Esophagus squamous epithelium (tissue), 5 donors: ENCODE measurements around the gene SEMA5A. TPM values are rescaled to one million over a fixed set of nuclear protein-coding genes. Genes with fewer than 3 reads are reported as not detected.

Experiments used
- DNase-seq: peaks from one replicate; lab custom pipeline; 2025; lab: John Stamatoyannopoulos, UW
- H3K27ac ChIP-seq, 4 donors: fragments of 200-600 bp; sonication (generic); one replicate each; pipeline ENCODE4 v1.5.1; 2016 to 2019; ENCODE audit warnings: mild to moderate bottlenecking in 1 of 4
- H3K27me3 ChIP-seq, 4 donors: fragments of 200-600 bp; sonication (generic); 1 replicate in 3 of 4; 2 replicates in 1 of 4; pipeline versions ENCODE4 v1.5.1 to v1.6.0; 2017 to 2021; ENCODE audit warnings: antibody characterized with exemption in 1 of 4
- H3K36me3 ChIP-seq, 3 donors: fragments of 200-600 bp; sonication (generic); one replicate each; pipeline ENCODE4 v1.5.1; 2016 to 2019
- H3K4me1 ChIP-seq, 3 donors: fragments of 200-600 bp; sonication (generic); one replicate each; pipeline ENCODE4 v1.5.1; 2017 to 2019
- H3K4me3 ChIP-seq, 4 donors: fragments of 200-600 bp; sonication (generic); 1 replicate in 3 of 4; 2 replicates in 1 of 4; pipeline ENCODE4 v1.5.1; 2016 to 2019; ENCODE audit warnings: mild to moderate bottlenecking in 2 of 4, moderate library complexity in 1 of 4
- H3K9me3 ChIP-seq, 3 donors: fragments of 200-600 bp; sonication (generic); one replicate each; pipeline ENCODE4 v1.5.1; 2016 to 2019
- CTCF ChIP-seq, 6 experiments: fragments of 450-650 bp in 4 of 6; fragments of 200-600 bp in 2 of 6; sonication (generic) in 2 of 6; IDR thresholded peaks; one replicate each; pipeline ENCODE4 v1.5.1; 2016 to 2019; ENCODE audit warnings: antibody characterized with exemption in 6 of 6, mild to moderate bottlenecking in 4 of 6, moderate library complexity in 4 of 6
- POLR2A ChIP-seq, 4 donors: fragments of 450-650 bp; IDR thresholded peaks; one replicate each; pipeline ENCODE4 v1.6.1; 2017; ENCODE audit warnings: antibody characterized with exemption in 4 of 4, mild to moderate bottlenecking in 4 of 4, moderate library complexity in 3 of 4
- WGBS, 2 donors: methylation state at CpG; one replicate each; pipeline ENCODE4 v1.1.5; 2018; 5-methylcytosine and 5-hydroxymethylcytosine counted together
- intact Hi-C: fragments of 100-400 bp; cut with DNase I; formaldehyde crosslinking; loops from one replicate; pipeline ENCODE4 v1.15.0; 2022
- total RNA-seq, 4 donors: library from RNA; depleted of rRNA; stranded (reverse); fragments of >200 nt; gene quantifications; one replicate each; pipeline ENCODE4 v1.1.0, GENCODE V29; 2016
- donor health status: DM: yes; HTN: yes; CAD: no.

SEMA5A gene
- total RNA-seq, 4 donors from 2014 or later = 3.9 to 9.4 (median 8.4) TPM

- H3K4me3 ChIP-seq = no peak overlapping the region
- no peaks in the 10 kb centered on the region for H3K36me3 ChIP-seq
- no peaks in the 10 kb centered on the region for H3K27me3 ChIP-seq
- peaks cover 0 to 11% (median 4%) of the 10 kb centered on the region in 3 donors for H3K4me1 ChIP-seq
- no peak overlapping the region for H3K27ac ChIP-seq
- intact Hi-C loops = no loop called here
- no peak for DNase-seq
- TF ChIP-seq CTCF (IDR thresholded peaks at IDR 0.05) (no peak), POLR2A (IDR thresholded peaks at IDR 0.05) (no peak)
- no peaks in the 10 kb centered on the region for H3K9me3 ChIP-seq
These were observed 164.4 kb downstream of the SEMA5A start for GRCh38 chr5:9381464-9381863.

GRCh38 chr5:9380109-9380508 is 165.8 kb downstream of the SEMA5A start:
- WGBS, 2 donors = 58 to 63% methylated on average over 7 of the region's 7 CpGs
- H3K9me3 ChIP-seq = no peaks in the 10 kb centered on the region
- H3K27me3 ChIP-seq = no peaks in the 10 kb centered on the region
- peaks cover 0 to 14% (median 3%) of the 10 kb centered on the region in 3 donors for H3K4me1 ChIP-seq
- no peak for DNase-seq
- H3K27ac ChIP-seq = no peak overlapping the region
- H3K36me3 ChIP-seq = no peaks in the 10 kb centered on the region
- no peak overlapping the region for H3K4me3 ChIP-seq
- intact Hi-C loops = no loop called here
- TF ChIP-seq CTCF (IDR thresholded peaks at IDR 0.05) (no peak), POLR2A (IDR thresholded peaks at IDR 0.05) (no peak)

- intact Hi-C loops = no loop called here
- WGBS, 2 donors = 52 to 61% methylated on average over 9 of the region's 9 CpGs
These were observed 169.3 kb downstream of the SEMA5A start for GRCh38 chr5:9376363-9377117.

GRCh38 chr5:9375756-9376155 is 170.1 kb downstream of the SEMA5A start:
- Histone ChIP-seq H3K36me3 (no peaks in the 10 kb centered on the region), H3K9me3 (no peaks in the 10 kb centered on the region), H3K27ac (no peak overlapping the region), H3K4me1 (peaks cover 0 to 16% (median 3%) of the 10 kb centered on the region in 3 donors), H3K4me3 (no peak overlapping the region), H3K27me3 (no peaks in the 10 kb centered on the region)
- DNase-seq = no peak
- WGBS, 2 donors = 85 to 100% methylated on average over 2 of the region's 2 CpGs
- no peak for TF ChIP-seq POLR2A (IDR thresholded peaks at IDR 0.05)
- no peak for TF ChIP-seq CTCF (IDR thresholded peaks at IDR 0.05)
- intact Hi-C loops = no loop called here

More at GRCh38 chr5:9376363-9377117, 169.3 kb downstream of the SEMA5A start:
- no peaks in the 10 kb centered on the region for H3K9me3 ChIP-seq
- H3K27me3 ChIP-seq = no peaks in the 10 kb centered on the region
- peaks cover 0 to 14% (median 3%) of the 10 kb centered on the region in 3 donors for H3K4me1 ChIP-seq
- no peak for DNase-seq
- H3K4me3 ChIP-seq = no peak overlapping the region
- no peak for TF ChIP-seq CTCF (IDR thresholded peaks at IDR 0.05)
- TF ChIP-seq POLR2A (IDR thresholded peaks at IDR 0.05) = no peak
- H3K36me3 ChIP-seq = no peaks in the 10 kb centered on the region
- H3K27ac ChIP-seq = no peak overlapping the region

- no peak for DNase-seq
- 85 to 91% methylated on average over 4 of the region's 4 CpGs for WGBS, 2 donors
- intact Hi-C loops = no loop called here
- Histone ChIP-seq H3K27ac (no peak overlapping the region), H3K9me3 (no peaks in the 10 kb centered on the region), H3K36me3 (no peaks in the 10 kb centered on the region), H3K4me3 (no peak overlapping the region), H3K4me1 (peaks cover 0 to 30% (median 6%) of the 10 kb centered on the region in 3 donors), H3K27me3 (no peaks in the 10 kb centered on the region)
- TF ChIP-seq POLR2A (IDR thresholded peaks at IDR 0.05) (no peak), CTCF (IDR thresholded peaks at IDR 0.05) (no peak)
These were observed 171.8 kb downstream of the SEMA5A start for GRCh38 chr5:9374025-9374424.
